Measurements from ENCODE around the gene FOXC1.

The FOXC1 gene

DNA sequence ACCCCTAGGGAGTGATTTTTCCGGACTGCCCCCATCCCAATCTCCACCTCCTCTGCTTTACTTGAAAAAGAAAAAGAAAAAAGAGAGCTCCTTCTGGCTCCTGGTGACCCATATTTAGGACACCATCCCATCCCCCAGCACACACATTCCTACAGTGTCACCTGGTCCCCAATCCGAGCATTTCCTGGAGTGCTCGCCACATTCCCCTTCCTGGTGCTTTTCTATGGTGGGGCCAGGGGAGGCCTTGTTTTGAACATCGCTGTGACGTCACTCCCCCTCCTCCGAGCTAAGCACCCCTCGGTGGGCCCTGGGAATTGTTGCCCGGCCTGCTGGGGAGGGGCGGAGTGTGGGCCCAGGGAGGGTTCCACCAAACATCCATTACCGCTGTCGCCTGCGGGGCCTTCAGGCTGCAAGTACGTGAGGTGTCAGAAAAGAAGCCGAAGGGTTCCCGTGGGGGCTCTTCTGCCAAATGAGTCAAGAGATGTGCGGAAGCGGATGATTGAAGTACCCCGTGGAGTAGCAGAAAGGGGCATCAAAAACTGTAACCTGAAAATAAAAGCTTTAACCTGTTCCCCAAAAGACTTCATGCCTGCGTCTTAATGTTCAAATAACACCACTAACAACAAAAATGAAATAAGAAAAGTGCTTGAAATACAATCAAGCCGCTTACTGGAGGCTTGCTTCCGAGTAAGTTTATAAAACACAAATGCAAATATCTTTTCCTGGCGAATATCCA, 2.8 kb upstream of the FOXC1 start:
- TF ChIP-seq, protein P1, sequence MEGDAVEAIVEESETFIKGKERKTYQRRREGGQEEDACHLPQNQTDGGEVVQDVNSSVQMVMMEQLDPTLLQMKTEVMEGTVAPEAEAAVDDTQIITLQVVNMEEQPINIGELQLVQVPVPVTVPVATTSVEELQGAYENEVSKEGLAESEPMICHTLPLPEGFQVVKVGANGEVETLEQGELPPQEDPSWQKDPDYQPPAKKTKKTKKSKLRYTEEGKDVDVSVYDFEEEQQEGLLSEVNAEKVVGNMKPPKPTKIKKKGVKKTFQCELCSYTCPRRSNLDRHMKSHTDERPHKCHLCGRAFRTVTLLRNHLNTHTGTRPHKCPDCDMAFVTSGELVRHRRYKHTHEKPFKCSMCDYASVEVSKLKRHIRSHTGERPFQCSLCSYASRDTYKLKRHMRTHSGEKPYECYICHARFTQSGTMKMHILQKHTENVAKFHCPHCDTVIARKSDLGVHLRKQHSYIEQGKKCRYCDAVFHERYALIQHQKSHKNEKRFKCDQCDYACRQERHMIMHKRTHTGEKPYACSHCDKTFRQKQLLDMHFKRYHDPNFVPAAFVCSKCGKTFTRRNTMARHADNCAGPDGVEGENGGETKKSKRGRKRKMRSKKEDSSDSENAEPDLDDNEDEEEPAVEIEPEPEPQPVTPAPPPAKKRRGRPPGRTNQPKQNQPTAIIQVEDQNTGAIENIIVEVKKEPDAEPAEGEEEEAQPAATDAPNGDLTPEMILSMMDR (IDR thresholded peaks at IDR 0.05; ENCODE audit: low read depth, low read length): no peak
- Histone ChIP-seq H3K27me3 (peaks cover 35% of the 10 kb centered on the region), H3K4me3 (ENCODE audit: low read depth, low read length) (no peak overlapping the region), H3K4me1 (peaks cover 11% of the 10 kb centered on the region), H3K9me3 (no peaks in the 10 kb centered on the region), H3K36me3 (0 out of 2 replicates have a peak, but pooled peaks cover 4% of the 10 kb centered on the region)
- DNase-seq: no peak

DNA sequence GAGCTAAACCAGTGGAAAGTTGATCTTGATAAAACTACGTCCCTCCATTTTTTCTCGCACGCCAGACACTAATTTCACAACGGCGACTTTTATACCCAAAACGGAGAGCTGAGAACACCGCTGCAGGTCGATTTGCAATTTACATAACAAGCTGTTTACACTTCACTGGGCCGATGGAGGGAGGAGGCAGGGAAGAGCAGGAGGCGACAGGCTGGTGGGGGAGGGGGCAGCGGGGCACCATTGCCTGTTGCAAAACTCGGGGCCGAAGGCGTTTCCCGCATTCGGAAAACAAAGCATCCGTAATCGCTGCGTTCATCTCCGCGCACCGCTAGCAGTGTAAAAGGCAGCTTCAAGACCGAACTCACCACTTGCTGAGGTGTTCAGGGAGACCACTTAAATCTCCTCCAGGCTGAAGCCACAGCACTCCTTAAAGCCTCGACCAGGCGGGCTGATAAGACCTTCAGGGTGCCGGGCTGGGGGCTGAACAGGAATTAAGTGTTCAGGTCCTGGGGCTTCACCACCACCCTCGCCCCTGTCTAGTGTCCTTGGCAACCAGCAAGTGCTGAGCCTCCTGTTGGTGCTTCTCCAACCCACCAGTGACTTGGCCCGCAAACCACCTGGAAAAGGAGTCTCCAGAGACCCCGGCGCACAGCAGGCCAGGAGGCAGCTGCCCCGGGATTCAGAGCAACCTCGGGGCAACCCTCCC, 2.0 kb upstream of the FOXC1 start:
- Histone ChIP-seq H3K36me3 (0 out of 2 replicates have a peak, but pooled peaks cover 8% of the 10 kb centered on the region), H3K9me3 (no peaks in the 10 kb centered on the region), H3K4me1 (peaks cover 11% of the 10 kb centered on the region), H3K4me3 (ENCODE audit: low read depth, low read length) (0 out of 2 replicates have a peak overlapping the region, but pooled peaks have one; percentile 3), H3K27me3 (peaks cover 35% of the 10 kb centered on the region)
- TF ChIP-seq, protein P1 (IDR thresholded peaks at IDR 0.05; ENCODE audit: low read depth, low read length): 0 out of 2 replicates have a peak, but pooled peaks have one; percentile 2
- DNase-seq: no peak

DNA sequence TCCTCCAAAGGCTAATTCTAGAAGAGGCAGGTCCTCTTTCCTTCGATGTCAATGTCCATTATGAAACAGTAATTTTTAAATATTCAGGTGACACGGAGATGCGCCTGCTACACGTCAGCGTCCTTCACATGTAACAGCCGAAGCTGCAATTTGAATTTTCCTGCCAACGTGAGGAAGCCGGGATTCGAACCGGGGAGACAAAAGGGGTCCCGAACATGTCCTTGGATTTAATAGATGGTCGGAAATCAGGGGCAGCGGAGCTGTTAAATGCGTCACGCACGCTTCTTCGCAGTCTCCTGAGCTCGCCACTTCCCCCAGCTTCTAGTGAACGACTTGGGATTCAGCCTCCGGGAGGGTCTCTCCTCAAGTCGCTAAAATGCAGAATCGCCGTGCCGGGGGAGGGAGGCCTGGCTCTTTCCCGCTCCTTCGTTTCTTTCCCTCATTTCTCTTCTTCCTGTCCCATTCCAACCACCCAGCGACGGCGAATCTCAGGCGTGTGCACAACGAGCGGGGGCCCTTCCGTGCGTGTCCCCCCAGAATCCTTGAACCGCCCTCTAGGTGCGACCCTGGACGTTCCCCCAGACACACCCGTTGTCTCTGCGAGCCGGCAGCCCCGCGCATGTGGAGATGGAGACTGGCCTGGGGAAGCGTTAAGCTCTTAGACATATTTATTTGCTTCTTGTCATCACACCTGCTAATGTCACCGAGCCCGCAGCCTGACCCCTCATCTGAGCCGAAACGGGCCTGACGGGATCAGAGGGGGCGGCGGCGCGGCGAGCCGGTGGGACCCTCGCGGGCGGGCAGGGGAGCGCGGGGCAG, 1.3 kb upstream of the FOXC1 start:
- H3K4me3 ChIP-seq (ENCODE audit: low read depth, low read length): peak overlapping the region; percentile 28
- TF ChIP-seq, protein P1 (IDR thresholded peaks at IDR 0.05; ENCODE audit: low read depth, low read length): no peak
- H3K9me3 ChIP-seq: no peaks in the 10 kb centered on the region
- no peak for DNase-seq
- peaks cover 11% of the 10 kb centered on the region for H3K4me1 ChIP-seq
- peaks cover 35% of the 10 kb centered on the region for H3K27me3 ChIP-seq
- 0 out of 2 replicates have a peak, but pooled peaks cover 8% of the 10 kb centered on the region for H3K36me3 ChIP-seq

DNA sequence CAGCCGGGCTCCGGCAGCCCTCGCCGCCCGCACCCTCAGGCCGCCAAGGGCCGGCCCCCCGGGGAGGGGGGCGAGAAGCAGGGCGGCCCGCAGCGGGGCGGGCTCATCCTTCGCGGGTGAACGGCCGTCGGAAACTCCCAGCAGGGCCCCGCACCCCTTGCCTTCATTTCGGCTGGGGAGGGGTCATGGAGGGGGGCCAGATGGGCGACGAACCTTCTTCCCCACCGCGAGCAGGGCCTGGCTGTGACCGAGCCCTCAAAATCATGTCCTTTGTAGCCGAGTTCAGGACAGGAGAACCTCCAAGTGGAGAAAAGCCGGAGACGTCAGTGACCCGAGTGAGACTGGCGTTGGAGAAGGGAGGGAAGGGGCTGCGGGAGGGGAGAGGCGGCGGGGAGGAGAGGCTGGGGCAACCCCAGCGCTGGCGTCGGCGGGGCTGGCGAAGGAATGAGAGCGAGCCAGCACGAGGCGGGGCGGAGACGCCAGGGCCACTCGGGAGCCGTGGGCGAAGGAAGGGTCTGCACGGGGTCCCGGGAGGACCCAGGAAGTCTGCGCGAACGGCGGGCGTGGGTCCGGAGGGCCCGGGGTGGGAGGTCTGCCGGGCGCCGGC, 571 bp upstream of the FOXC1 start:
- peak overlapping the region; percentile 55 for H3K4me3 ChIP-seq (ENCODE audit: low read depth, low read length)
- DNase-seq: peak; percentile 61
- H3K27me3 ChIP-seq: peaks cover 35% of the 10 kb centered on the region
- peaks cover 9% of the 10 kb centered on the region for H3K4me1 ChIP-seq
- H3K9me3 ChIP-seq: no peaks in the 10 kb centered on the region
- TF ChIP-seq, protein P1 (IDR thresholded peaks at IDR 0.05; ENCODE audit: low read depth, low read length): no peak
- 0 out of 2 replicates have a peak, but pooled peaks cover 8% of the 10 kb centered on the region for H3K36me3 ChIP-seq

DNA sequence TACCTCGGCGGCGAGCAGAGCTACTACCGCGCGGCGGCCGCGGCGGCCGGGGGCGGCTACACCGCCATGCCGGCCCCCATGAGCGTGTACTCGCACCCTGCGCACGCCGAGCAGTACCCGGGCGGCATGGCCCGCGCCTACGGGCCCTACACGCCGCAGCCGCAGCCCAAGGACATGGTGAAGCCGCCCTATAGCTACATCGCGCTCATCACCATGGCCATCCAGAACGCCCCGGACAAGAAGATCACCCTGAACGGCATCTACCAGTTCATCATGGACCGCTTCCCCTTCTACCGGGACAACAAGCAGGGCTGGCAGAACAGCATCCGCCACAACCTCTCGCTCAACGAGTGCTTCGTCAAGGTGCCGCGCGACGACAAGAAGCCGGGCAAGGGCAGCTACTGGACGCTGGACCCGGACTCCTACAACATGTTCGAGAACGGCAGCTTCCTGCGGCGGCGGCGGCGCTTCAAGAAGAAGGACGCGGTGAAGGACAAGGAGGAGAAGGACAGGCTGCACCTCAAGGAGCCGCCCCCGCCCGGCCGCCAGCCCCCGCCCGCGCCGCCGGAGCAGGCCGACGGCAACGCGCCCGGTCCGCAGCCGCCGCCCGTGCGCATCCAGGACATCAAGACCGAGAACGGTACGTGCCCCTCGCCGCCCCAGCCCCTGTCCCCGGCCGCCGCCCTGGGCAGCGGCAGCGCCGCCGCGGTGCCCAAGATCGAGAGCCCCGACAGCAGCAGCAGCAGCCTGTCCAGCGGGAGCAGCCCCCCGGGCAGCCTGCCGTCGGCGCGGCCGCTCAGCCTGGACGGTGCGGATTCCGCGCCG, 994 bp downstream of the FOXC1 start:
- H3K4me3 ChIP-seq (ENCODE audit: low read depth, low read length): peak overlapping the region; percentile 67
- 0 out of 2 replicates have a peak, but pooled peaks cover 8% of the 10 kb centered on the region for H3K36me3 ChIP-seq
- DNase-seq: peak; percentile 41
- TF ChIP-seq, protein P1 (IDR thresholded peaks at IDR 0.05; ENCODE audit: low read depth, low read length): no peak
- H3K4me1 ChIP-seq: peaks cover 8% of the 10 kb centered on the region; the same call in 1 of the 2 replicates
- H3K27me3 ChIP-seq: peaks cover 35% of the 10 kb centered on the region
- no peaks in the 10 kb centered on the region for H3K9me3 ChIP-seq
